ENCODE data around the gene GFM2. TPM values are rescaled to one million over a fixed set of nuclear protein-coding genes. Genes with fewer than 3 reads are reported as not detected.
"Not testable (repeated sequence)": the region's sequence is repeated elsewhere in the genome, so short reads cannot be mapped to it uniquely, and the experiment has no call there.

Gene GFM2
- total RNA-seq, 2 experiments from 2014 or later, result 24.0 to 26.2 TPM

DNA sequence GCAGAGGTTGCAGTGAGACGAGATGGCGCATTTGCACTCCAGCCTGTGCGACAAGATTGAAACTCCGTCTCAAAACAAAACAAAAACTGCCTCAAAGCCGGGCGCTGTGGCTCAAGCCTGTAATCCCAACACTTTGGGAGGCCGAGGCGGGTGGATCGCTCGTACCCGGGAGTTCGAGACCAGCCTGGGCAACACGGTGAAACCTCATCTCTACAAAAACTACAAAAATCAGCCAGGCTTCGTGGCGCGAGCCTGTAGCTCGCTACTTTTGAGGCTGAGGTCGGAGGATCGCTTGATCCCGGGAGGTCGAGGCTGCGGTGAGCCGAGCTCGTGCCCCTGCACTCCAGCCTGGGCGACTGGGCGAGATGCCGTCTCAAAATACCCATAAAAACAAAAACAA is 988 bp downstream of the GFM2 start:
- Mint-ChIP-seq H3K36me3 (peaks cover 12% of the 10 kb centered on the region), H3K27ac (peak overlapping the region; percentile 96), H3K9me3 (no peaks in the 10 kb centered on the region), H3K27me3 (no peaks in the 10 kb centered on the region), H3K4me3 (peak overlapping the region; percentile 94), H3K4me1 (peaks cover 25% of the 10 kb centered on the region)
- ATAC-seq (ENCODE audit: low read depth), result no peak
- no peak for DNase-seq
- POLR2A ChIA-PET, result no interaction called here

- DNase-seq (no peak), ATAC-seq (ENCODE audit: low read depth) (no peak)
- H3K4me3 Mint-ChIP-seq, result peak overlapping the region; percentile 21
- POLR2A ChIA-PET, result no interaction called here
- peak overlapping the region; percentile 5 for H3K27ac Mint-ChIP-seq
- H3K4me1 Mint-ChIP-seq, result peaks cover 24% of the 10 kb centered on the region
- peaks cover 10% of the 10 kb centered on the region for H3K36me3 Mint-ChIP-seq
- no peaks in the 10 kb centered on the region for H3K9me3 Mint-ChIP-seq
- no peaks in the 10 kb centered on the region for H3K27me3 Mint-ChIP-seq
Observed at GRCh38 chr5:74765201-74765600, 1.7 kb downstream of the GFM2 start.

GRCh38 chr5:74763504-74763903 is 3.4 kb downstream of the GFM2 start:
- DNase-seq, result no peak
- Mint-ChIP-seq H3K9me3 (no peaks in the 10 kb centered on the region), H3K4me1 (peaks cover 20% of the 10 kb centered on the region), H3K4me3 (no peak overlapping the region), H3K27me3 (no peaks in the 10 kb centered on the region), H3K27ac (no peak overlapping the region), H3K36me3 (peaks cover 10% of the 10 kb centered on the region)
- POLR2A ChIA-PET, result no interaction called here
- ATAC-seq (ENCODE audit: low read depth), result no peak

- ATAC-seq (ENCODE audit: low read depth) (no peak), DNase-seq (no peak)
- Mint-ChIP-seq H3K36me3 (peaks cover 14% of the 10 kb centered on the region), H3K9me3 (no peaks in the 10 kb centered on the region), H3K27ac (no peak overlapping the region), H3K4me1 (peaks cover 15% of the 10 kb centered on the region), H3K27me3 (no peaks in the 10 kb centered on the region), H3K4me3 (no peak overlapping the region)
- POLR2A ChIA-PET, result no interaction called here
Observed at GRCh38 chr5:74762599-74762998, 4.3 kb downstream of the GFM2 start.

DNA sequence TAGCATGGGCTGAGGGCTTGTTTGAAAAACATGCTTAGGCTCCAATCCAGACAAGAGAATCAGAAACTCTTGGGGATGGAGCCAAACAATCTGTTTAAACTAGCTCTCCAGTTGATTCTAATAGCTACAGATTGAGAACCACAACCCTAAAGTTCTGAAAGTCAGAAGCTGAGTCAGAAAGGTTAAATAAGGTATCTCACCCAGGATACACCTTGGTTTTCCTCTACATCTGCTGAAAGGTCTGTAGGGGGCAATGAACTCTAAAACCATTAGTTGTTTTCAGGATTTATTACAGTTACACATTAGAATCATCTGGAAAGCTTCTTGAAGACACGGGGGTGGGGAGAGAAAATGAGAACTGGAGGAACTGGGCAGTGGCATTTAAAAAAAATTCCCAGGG is 5.7 kb downstream of the GFM2 start:
- Mint-ChIP-seq H3K9me3 (peaks cover 5% of the 10 kb centered on the region), H3K4me3 (no peak overlapping the region), H3K4me1 (peaks cover 15% of the 10 kb centered on the region), H3K27ac (no peak overlapping the region), H3K27me3 (no peaks in the 10 kb centered on the region), H3K36me3 (peaks cover 22% of the 10 kb centered on the region)
- POLR2A ChIA-PET, result no interaction called here
- DNase-seq, result no peak
- ATAC-seq (ENCODE audit: low read depth), result no peak

GRCh38 chr5:74748742-74749141 is 18.2 kb downstream of the GFM2 start:
- ATAC-seq (ENCODE audit: low read depth); POLR2A ChIA-PET; H3K27me3 Mint-ChIP-seq; H3K4me1 Mint-ChIP-seq; H3K27ac Mint-ChIP-seq; H3K9me3 Mint-ChIP-seq; DNase-seq; H3K4me3 Mint-ChIP-seq: not testable (repeated sequence)
- H3K36me3 Mint-ChIP-seq, result peaks cover 29% of the 10 kb centered on the region

DNA sequence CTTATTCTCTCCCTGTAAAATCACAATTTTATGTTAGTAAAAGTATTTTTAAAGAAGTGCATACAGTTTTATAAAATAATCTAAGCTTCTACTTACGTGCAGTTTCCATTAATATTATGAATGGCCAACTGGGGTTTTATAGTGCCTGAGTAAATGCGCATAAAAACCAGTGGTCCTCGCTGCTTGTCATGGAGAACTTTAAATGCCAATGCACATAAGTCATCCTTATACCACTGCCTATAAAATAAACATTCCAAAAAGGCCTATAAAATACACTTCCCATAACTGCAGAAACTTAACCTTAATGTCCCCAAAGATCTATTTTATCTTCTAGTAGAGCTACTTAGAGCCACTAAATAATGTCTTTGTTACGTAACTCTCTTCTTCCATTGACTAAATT is 28.5 kb downstream of the GFM2 start:
- Mint-ChIP-seq H3K27ac (no peak overlapping the region), H3K27me3 (no peaks in the 10 kb centered on the region), H3K9me3 (no peaks in the 10 kb centered on the region), H3K4me1 (no peaks in the 10 kb centered on the region), H3K4me3 (no peak overlapping the region), H3K36me3 (peaks cover 11% of the 10 kb centered on the region)
- POLR2A ChIA-PET, result no interaction called here
- ATAC-seq (ENCODE audit: low read depth) (no peak), DNase-seq (no peak)

GRCh38 chr5:74736759-74737158 is 30.2 kb downstream of the GFM2 start:
- H3K4me1 Mint-ChIP-seq, result no peaks in the 10 kb centered on the region
- H3K9me3 Mint-ChIP-seq, result no peaks in the 10 kb centered on the region
- H3K4me3 Mint-ChIP-seq, result no peak overlapping the region
- no peak overlapping the region for H3K27ac Mint-ChIP-seq
- DNase-seq (no peak), ATAC-seq (ENCODE audit: low read depth) (no peak)
- POLR2A ChIA-PET, result no interaction called here
- peaks cover 14% of the 10 kb centered on the region for H3K36me3 Mint-ChIP-seq
- no peaks in the 10 kb centered on the region for H3K27me3 Mint-ChIP-seq

- no peak overlapping the region for H3K27ac Mint-ChIP-seq
- POLR2A ChIA-PET, result no interaction called here
- ATAC-seq (ENCODE audit: low read depth) (no peak), DNase-seq (no peak)
- peaks cover 3% of the 10 kb centered on the region for H3K4me1 Mint-ChIP-seq
- no peaks in the 10 kb centered on the region for H3K27me3 Mint-ChIP-seq
- H3K9me3 Mint-ChIP-seq, result peaks cover 2% of the 10 kb centered on the region
- peaks cover 41% of the 10 kb centered on the region for H3K36me3 Mint-ChIP-seq
- H3K4me3 Mint-ChIP-seq, result no peak overlapping the region
Observed at GRCh38 chr5:74725331-74725730, 41.6 kb downstream of the GFM2 start.

GRCh38 chr5:74722271-74722670 is 44.6 kb downstream of the GFM2 start:
- Mint-ChIP-seq H3K27ac (no peak overlapping the region), H3K27me3 (no peaks in the 10 kb centered on the region), H3K9me3 (peaks cover 2% of the 10 kb centered on the region), H3K4me1 (peaks cover 3% of the 10 kb centered on the region), H3K36me3 (peaks cover 44% of the 10 kb centered on the region), H3K4me3 (no peak overlapping the region)
- no peak for ATAC-seq (ENCODE audit: low read depth)
- POLR2A ChIA-PET, result no interaction called here
- DNase-seq, result no peak

DNA sequence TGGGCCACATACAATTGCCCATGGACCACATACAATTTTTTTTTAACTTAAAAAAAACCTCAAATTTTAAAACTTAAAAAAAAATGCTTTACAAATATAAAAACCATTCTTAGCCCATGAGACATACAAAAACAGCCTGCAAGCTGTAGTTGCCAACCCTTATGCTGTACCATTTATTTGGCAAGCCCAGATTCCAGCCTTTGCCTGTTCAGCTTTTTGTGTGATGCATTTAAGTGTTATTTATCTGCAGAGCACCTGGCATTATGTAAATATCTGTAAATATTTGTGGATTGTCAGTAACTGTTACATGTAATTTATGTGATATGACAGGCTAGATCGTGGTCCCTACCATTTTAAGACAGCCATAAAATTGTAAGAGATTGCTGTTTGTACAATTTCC is 49.3 kb downstream of the GFM2 start:
- Mint-ChIP-seq H3K4me3 (no peak overlapping the region), H3K36me3 (peaks cover 41% of the 10 kb centered on the region), H3K27me3 (no peaks in the 10 kb centered on the region), H3K27ac (no peak overlapping the region), H3K9me3 (peaks cover 2% of the 10 kb centered on the region), H3K4me1 (peaks cover 3% of the 10 kb centered on the region)
- DNase-seq (no peak), ATAC-seq (ENCODE audit: low read depth) (no peak)
- POLR2A ChIA-PET, result no interaction called here

DNA sequence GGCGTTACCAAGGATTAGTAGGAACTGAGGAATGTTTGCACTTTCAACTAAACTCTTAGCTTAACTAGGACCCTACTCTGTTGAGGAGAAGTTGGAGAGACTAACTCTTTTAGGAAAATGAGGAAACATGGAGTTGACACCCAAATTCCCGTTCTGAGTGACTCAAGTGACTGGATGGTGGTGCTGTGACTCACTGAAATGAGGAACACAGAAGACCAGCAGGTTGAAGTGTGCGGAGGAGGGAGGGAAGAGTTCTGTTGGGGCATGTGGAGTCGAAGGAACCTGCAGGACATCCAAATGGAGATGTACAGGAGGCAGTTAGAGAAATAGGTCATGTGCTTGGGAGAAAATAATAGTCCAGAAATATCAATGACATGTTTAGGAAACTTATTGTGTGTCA is 73.7 kb downstream of the GFM2 start:
- H3K27ac Mint-ChIP-seq, result no peak overlapping the region
- no peaks in the 10 kb centered on the region for H3K9me3 Mint-ChIP-seq
- H3K4me3 Mint-ChIP-seq, result no peak overlapping the region
- ATAC-seq (ENCODE audit: low read depth) (no peak), DNase-seq (no peak)
- peaks cover 11% of the 10 kb centered on the region for H3K36me3 Mint-ChIP-seq
- POLR2A ChIA-PET, result interaction anchor here (0.6 kb wide), 1 partner anchor 9 kb away, joined by 7 read pairs; no protein-coding TSS in a partner anchor
- no peaks in the 10 kb centered on the region for H3K4me1 Mint-ChIP-seq
- H3K27me3 Mint-ChIP-seq, result no peaks in the 10 kb centered on the region

DNA sequence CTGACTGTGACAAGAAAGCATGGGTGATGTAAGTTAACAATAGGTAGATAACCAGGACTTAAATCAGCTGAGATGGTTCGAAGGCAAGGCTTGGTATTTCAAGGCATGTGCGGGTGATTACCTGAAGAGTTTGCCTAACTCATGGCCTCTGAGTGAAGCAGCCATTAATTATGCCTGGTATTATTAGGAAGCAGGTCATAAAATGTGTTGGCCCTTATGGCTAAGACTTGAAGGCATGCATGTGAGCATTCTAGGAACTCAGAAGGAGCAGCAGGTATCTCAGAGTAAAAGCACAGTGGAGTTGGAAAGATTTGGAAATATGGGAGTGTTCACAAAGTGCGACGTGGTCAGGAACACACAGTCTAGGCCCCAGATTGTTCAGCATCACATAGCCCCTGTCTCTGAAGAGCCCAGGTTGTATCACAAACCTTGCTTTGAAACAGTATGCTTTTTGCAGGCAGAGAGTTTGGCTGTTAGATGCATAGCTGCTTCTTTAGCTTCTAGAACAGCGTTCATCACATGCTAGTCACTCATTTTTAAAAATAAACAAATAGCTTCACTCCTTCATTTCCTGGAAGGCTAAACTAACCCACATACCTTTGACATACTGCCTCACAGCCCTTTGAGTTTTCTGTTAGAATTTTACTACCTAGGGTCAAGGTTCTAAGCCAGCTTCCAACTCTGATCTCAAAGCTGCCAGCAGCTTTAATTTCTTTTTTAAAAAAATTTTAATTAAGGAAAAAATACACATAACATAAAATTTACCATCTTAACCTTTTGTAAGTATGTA is 79.8 kb downstream of the GFM2 start:
- no peaks in the 10 kb centered on the region for H3K9me3 Mint-ChIP-seq
- ATAC-seq (ENCODE audit: low read depth) (no peak), DNase-seq (no peak)
- no peak overlapping the region for H3K27ac Mint-ChIP-seq
- H3K4me1 Mint-ChIP-seq, result peaks cover 19% of the 10 kb centered on the region
- peaks cover 8% of the 10 kb centered on the region for H3K27me3 Mint-ChIP-seq
- POLR2A ChIA-PET, result interaction anchor here (0.7 to 0.8 kb wide), 2 partner anchors 49 to 80 kb away, joined by 3 read pairs; partner anchors contain the start of genes GFM2 and NSA2
- H3K36me3 Mint-ChIP-seq, result peaks cover 8% of the 10 kb centered on the region
- peak overlapping the region; percentile 90 for H3K4me3 Mint-ChIP-seq

- H3K36me3 Mint-ChIP-seq, result peaks cover 8% of the 10 kb centered on the region
- ATAC-seq (ENCODE audit: low read depth), result peak; percentile 9
Observed at GRCh38 chr5:74685979-74686631, 80.8 kb downstream of the GFM2 start.

More at GRCh38 chr5:74685979-74686631, 80.8 kb downstream of the GFM2 start:
- peak overlapping the region; percentile 90 for H3K4me3 Mint-ChIP-seq
- POLR2A ChIA-PET, result interaction anchor here (0.7 to 1.2 kb wide), 4 partner anchors 46 to 81 kb away, joined by 3 to 4 read pairs (median 3); partner anchors contain the start of genes ENC1, GFM2 and NSA2
- H3K4me1 Mint-ChIP-seq, result peaks cover 24% of the 10 kb centered on the region
- peak overlapping the region; percentile 82 for H3K27ac Mint-ChIP-seq
- peaks cover 16% of the 10 kb centered on the region for H3K27me3 Mint-ChIP-seq
- no peaks in the 10 kb centered on the region for H3K9me3 Mint-ChIP-seq
- DNase-seq, result no peak
